ENCODE results near the gene ONECUT1. TPM values are rescaled to one million over a fixed set of nuclear protein-coding genes. Genes with fewer than 3 reads are reported as not detected.

Gene ONECUT1
- total RNA-seq, 1 experiment from 2014 or later, result 1.3 TPM

- DNase-seq (ENCODE audit: low read depth, low spot score) (no peak), ATAC-seq (no peak)
- Histone ChIP-seq H3K4me3 (replicated peaks in 1 of 2; ENCODE audit: low read depth in 1 of 2, low read length in 2 of 2) (no peak overlapping the region), H3K27me3 (ENCODE audit: insufficient read depth, low read length) (no peaks in the 10 kb centered on the region), H3K9ac (ENCODE audit: low read length) (no peak overlapping the region), H3K36me3 (ENCODE audit: control insufficient read depth in 1 of 2, insufficient read depth in 2 of 2, low read length in 2 of 2) (no peaks in the 10 kb centered on the region), H3K4me2 (ENCODE audit: low read length) (no peak overlapping the region), H4K20me1 (ENCODE audit: insufficient read depth) (no peaks in the 10 kb centered on the region), H3K27ac (ENCODE audit: low read depth, low read length) (no peak overlapping the region), H3K79me2 (ENCODE audit: insufficient read depth, low read length) (no peaks in the 10 kb centered on the region), H3K9me2 (ENCODE audit: insufficient read depth) (no peaks in the 10 kb centered on the region), H2AFZ (ENCODE audit: low read depth, low read length, poor library complexity, severe bottlenecking) (no peak overlapping the region), H3K9me3 (ENCODE audit: control insufficient read depth in 1 of 2, insufficient read depth in 1 of 2, low read depth in 1 of 2, low read length in 2 of 2) (no peaks in the 10 kb centered on the region), H3K4me1 (ENCODE audit: control insufficient read depth in 1 of 2, insufficient read depth in 2 of 2, low read length in 2 of 2) (no peaks in the 10 kb centered on the region)
- ChIA-PET RAD21 (ENCODE audit: low non-redundant PET in 1 of 2, low total read pairs in 2 of 2, uncharacterized antibody in 2 of 2, unreplicated experiment in 2 of 2) (no interaction called here), POLR2A (no interaction called here), CTCF (no interaction called here)
- TF ChIP-seq, protein P1, sequence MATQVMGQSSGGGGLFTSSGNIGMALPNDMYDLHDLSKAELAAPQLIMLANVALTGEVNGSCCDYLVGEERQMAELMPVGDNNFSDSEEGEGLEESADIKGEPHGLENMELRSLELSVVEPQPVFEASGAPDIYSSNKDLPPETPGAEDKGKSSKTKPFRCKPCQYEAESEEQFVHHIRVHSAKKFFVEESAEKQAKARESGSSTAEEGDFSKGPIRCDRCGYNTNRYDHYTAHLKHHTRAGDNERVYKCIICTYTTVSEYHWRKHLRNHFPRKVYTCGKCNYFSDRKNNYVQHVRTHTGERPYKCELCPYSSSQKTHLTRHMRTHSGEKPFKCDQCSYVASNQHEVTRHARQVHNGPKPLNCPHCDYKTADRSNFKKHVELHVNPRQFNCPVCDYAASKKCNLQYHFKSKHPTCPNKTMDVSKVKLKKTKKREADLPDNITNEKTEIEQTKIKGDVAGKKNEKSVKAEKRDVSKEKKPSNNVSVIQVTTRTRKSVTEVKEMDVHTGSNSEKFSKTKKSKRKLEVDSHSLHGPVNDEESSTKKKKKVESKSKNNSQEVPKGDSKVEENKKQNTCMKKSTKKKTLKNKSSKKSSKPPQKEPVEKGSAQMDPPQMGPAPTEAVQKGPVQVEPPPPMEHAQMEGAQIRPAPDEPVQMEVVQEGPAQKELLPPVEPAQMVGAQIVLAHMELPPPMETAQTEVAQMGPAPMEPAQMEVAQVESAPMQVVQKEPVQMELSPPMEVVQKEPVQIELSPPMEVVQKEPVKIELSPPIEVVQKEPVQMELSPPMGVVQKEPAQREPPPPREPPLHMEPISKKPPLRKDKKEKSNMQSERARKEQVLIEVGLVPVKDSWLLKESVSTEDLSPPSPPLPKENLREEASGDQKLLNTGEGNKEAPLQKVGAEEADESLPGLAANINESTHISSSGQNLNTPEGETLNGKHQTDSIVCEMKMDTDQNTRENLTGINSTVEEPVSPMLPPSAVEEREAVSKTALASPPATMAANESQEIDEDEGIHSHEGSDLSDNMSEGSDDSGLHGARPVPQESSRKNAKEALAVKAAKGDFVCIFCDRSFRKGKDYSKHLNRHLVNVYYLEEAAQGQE (IDR thresholded peaks at IDR 0.05; ENCODE audit: low read depth), result no peak
- intact Hi-C loops (cut with micrococcal nuclease), result no loop called here
- no TSS peak for BruUV-seq (replicated peaks)
Measured at GRCh38 chr15:52746162-52746757, 43.9 kb downstream of the ONECUT1 start.

DNA sequence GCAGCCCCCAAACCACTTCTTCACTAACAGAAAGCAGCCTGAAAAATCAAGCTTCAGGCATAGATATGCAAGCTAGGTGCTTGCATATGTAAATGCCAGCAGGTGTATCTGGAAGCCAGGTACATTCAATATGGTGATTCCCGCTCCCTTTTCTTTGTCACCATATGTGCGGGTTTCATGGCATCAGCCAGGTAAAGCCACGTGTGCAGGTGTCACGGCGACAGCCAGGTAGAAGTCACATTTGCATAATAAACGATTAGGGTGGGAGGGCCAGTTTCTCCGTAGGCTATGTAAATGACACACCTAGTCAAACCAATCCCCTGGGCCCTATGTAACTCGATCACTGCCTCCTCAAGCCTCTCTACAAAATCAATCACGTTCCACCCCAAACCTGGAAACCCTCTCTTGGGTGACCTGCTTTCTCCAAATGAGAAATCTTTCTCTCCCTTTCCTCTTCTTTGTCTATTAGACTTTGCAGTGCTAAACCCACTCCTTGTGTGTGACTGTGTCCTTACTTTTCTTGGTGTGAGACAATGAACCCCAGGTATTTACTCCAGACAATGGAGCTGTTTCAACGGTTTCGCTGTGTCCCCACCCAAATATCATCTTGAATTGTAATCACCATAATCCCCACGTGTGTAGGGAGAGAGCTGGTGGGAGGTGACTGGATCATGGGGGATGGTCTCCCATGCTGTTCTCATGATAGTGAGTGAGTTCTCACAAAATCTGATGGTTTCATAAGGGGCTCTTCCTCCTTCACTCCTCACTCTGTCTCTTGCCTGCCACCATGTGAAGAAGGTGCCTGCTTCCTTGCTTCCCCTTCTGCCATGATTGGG, 44.6 kb downstream of the ONECUT1 start:
- ATAC-seq (no peak), DNase-seq (ENCODE audit: low read depth, low spot score) (no peak)
- no peaks in the 10 kb centered on the region for H3K9me3 ChIP-seq (ENCODE audit: control insufficient read depth in 1 of 2, insufficient read depth in 1 of 2, low read depth in 1 of 2, low read length in 2 of 2)
- no peaks in the 10 kb centered on the region for H3K9me2 ChIP-seq (ENCODE audit: insufficient read depth)
- H3K4me3 ChIP-seq (replicated peaks in 1 of 2; ENCODE audit: low read depth in 1 of 2, low read length in 2 of 2), result no peak overlapping the region
- H4K20me1 ChIP-seq (ENCODE audit: insufficient read depth), result no peaks in the 10 kb centered on the region
- intact Hi-C loops (cut with micrococcal nuclease), result no loop called here
- no TSS peak for BruUV-seq (replicated peaks)
- H2AFZ ChIP-seq (ENCODE audit: low read depth, low read length, poor library complexity, severe bottlenecking), result no peak overlapping the region
- no peak overlapping the region for H3K4me2 ChIP-seq (ENCODE audit: low read length)
- H3K27me3 ChIP-seq (ENCODE audit: insufficient read depth, low read length), result no peaks in the 10 kb centered on the region
- H3K9ac ChIP-seq (ENCODE audit: low read length), result no peak overlapping the region
- H3K27ac ChIP-seq (ENCODE audit: low read depth, low read length), result no peak overlapping the region
- no peaks in the 10 kb centered on the region for H3K4me1 ChIP-seq (ENCODE audit: control insufficient read depth in 1 of 2, insufficient read depth in 2 of 2, low read length in 2 of 2)
- CTCF ChIA-PET, result no interaction called here
- POLR2A ChIA-PET, result no interaction called here
- no peaks in the 10 kb centered on the region for H3K79me2 ChIP-seq (ENCODE audit: insufficient read depth, low read length)
- H3K36me3 ChIP-seq (ENCODE audit: control insufficient read depth in 1 of 2, insufficient read depth in 2 of 2, low read length in 2 of 2), result no peaks in the 10 kb centered on the region
- RAD21 ChIA-PET (ENCODE audit: low non-redundant PET in 1 of 2, low total read pairs in 2 of 2, uncharacterized antibody in 2 of 2, unreplicated experiment in 2 of 2), result no interaction called here
- TF ChIP-seq ATF3 (IDR thresholded peaks at IDR 0.05) (no peak), YY1 (IDR thresholded peaks at IDR 0.05; ENCODE audit: extremely low read depth, insufficient replicate concordance, low read depth, low read length) (no peak), SP1 (IDR thresholded peaks at IDR 0.05; ENCODE audit: low read depth) (no peak), CEBPB (IDR thresholded peaks at IDR 0.05; ENCODE audit: low read depth) (no peak), ELF1 (IDR thresholded peaks at IDR 0.05; ENCODE audit: borderline replicate concordance, low read depth) (no peak), SRF (IDR thresholded peaks at IDR 0.05; ENCODE audit: low read depth) (no peak), RAD21 (IDR thresholded peaks at IDR 0.05; ENCODE audit: low read depth) (no peak), SIN3A (IDR thresholded peaks at IDR 0.05; ENCODE audit: low read depth) (no peak)
- TF ChIP-seq, protein P1 (IDR thresholded peaks at IDR 0.05; ENCODE audit: low read depth), result no peak
- TF ChIP-seq, protein P2, sequence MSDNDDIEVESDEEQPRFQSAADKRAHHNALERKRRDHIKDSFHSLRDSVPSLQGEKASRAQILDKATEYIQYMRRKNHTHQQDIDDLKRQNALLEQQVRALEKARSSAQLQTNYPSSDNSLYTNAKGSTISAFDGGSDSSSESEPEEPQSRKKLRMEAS (IDR thresholded peaks at IDR 0.05), result no peak

Measured in HCT116 (cell line).